HepG2 (cell line): ENCODE measurements around the gene SNU13. TPM values are rescaled to one million over a fixed set of nuclear protein-coding genes. Genes with fewer than 3 reads are reported as not detected.

Source experiments
- CBFB ChIP-seq: sonication (generic); formaldehyde crosslinking; IDR thresholded peaks from 2 replicates; pipeline ENCODE4 v1.4.0; 2020; ENCODE audit warnings: missing genetic modification reagents
- EP300 ChIP-seq, 3 experiments: sonication (generic) in 1 of 3; formaldehyde crosslinking in 1 of 3; IDR thresholded peaks; 2 replicates each; pipeline versions ENCODE4 v1.5.1 to v1.6.1; 2011 to 2020; ENCODE audit warnings: low read depth in 2 of 3, low read length in 2 of 3, borderline replicate concordance in 1 of 3, improper control_type of control experiment in 1 of 3, mild to moderate bottlenecking in 1 of 3, missing genetic modification reagents in 1 of 3, moderate library complexity in 1 of 3
- ETV5 ChIP-seq: IDR thresholded peaks from 2 replicates; pipeline ENCODE4 v1.6.1; 2018; ENCODE audit warnings: missing biosample characterization, missing genetic modification reagents, inconsistent platforms, borderline replicate concordance
- HOXD1 ChIP-seq: sonication (generic); formaldehyde crosslinking; IDR thresholded peaks from 2 replicates; pipeline ENCODE4 v1.5.0; 2020; ENCODE audit warnings: missing genetic modification reagents
- IKZF5 ChIP-seq: IDR thresholded peaks from 2 replicates; pipeline ENCODE4 v1.6.1; 2018; ENCODE audit warnings: missing genetic modification reagents, mild to moderate bottlenecking, missing compliant biosample characterization
- PHF21A ChIP-seq: sonication (generic); formaldehyde crosslinking; IDR thresholded peaks from 2 replicates; pipeline ENCODE4 v1.5.0; 2020; ENCODE audit warnings: mild to moderate bottlenecking, missing genetic modification reagents
- POLR2A ChIP-seq, 2 experiments: IDR thresholded peaks; 2 replicates each; pipeline ENCODE4 v1.6.1; 2011; ENCODE audit warnings: low read depth in 2 of 2, low read length in 2 of 2, mild to moderate bottlenecking in 1 of 2, moderate library complexity in 1 of 2; ENCODE audit not compliant: insufficient read depth in 1 of 2
- REPIN1 ChIP-seq: sonication (generic); formaldehyde crosslinking; IDR thresholded peaks from 2 replicates; pipeline ENCODE4 v1.8.0; 2022; ENCODE audit warnings: missing genetic modification reagents, low read depth, mild to moderate bottlenecking, borderline replicate concordance
- SALL2 ChIP-seq: sonication (generic); formaldehyde crosslinking; IDR thresholded peaks from 2 replicates; pipeline ENCODE4 v1.8.1; 2023; ENCODE audit warnings: mild to moderate bottlenecking, missing genetic modification reagents, inconsistent platforms
- SIN3B ChIP-seq: fragments of 150-350 bp; IDR thresholded peaks from 2 replicates; pipeline ENCODE4 v1.6.1; 2014; ENCODE audit warnings: low read length
- SIX1 ChIP-seq: sonication (generic); formaldehyde crosslinking; IDR thresholded peaks from 2 replicates; pipeline ENCODE4 v1.4.0; 2020; ENCODE audit warnings: missing genetic modification reagents, borderline replicate concordance
- SP2 ChIP-seq: sonication (generic); formaldehyde crosslinking; IDR thresholded peaks from 2 replicates; pipeline ENCODE4 v1.5.1; 2020; ENCODE audit warnings: mild to moderate bottlenecking, missing genetic modification reagents
- USF2 ChIP-seq, 2 experiments: sonication (generic) in 1 of 2; formaldehyde crosslinking in 1 of 2; IDR thresholded peaks; 2 replicates each; pipeline versions ENCODE4 v1.5.1 to v1.6.1; 2011 to 2020; ENCODE audit warnings: borderline replicate concordance in 1 of 2, low read depth in 1 of 2, low read length in 1 of 2, mild to moderate bottlenecking in 1 of 2, missing genetic modification reagents in 1 of 2, moderate library complexity in 1 of 2
- ZGPAT ChIP-seq: IDR thresholded peaks from 2 replicates; pipeline ENCODE4 v1.6.1; 2016; ENCODE audit warnings: mild to moderate bottlenecking
- ZNF235 ChIP-seq: sonication (generic); formaldehyde crosslinking; IDR thresholded peaks from 2 replicates; pipeline ENCODE4 v1.8.1; 2023; ENCODE audit warnings: mild to moderate bottlenecking, missing genetic modification reagents, borderline replicate concordance
- ZNF503 ChIP-seq: sonication (generic); formaldehyde crosslinking; IDR thresholded peaks from 2 replicates; pipeline ENCODE4 v1.4.0; 2020; ENCODE audit warnings: missing genetic modification reagents
- ZNF563 ChIP-seq: sonication (generic); formaldehyde crosslinking; IDR thresholded peaks from 2 replicates; pipeline ENCODE4 v1.8.0; 2022; ENCODE audit warnings: mild to moderate bottlenecking, moderate library complexity, missing genetic modification reagents
- ZNF710 ChIP-seq: sonication (generic); formaldehyde crosslinking; IDR thresholded peaks from 2 replicates; pipeline ENCODE4 v1.5.0; 2020; ENCODE audit warnings: mild to moderate bottlenecking, missing genetic modification reagents, borderline replicate concordance
- ZNF775 ChIP-seq: sonication (generic); formaldehyde crosslinking; IDR thresholded peaks from 2 replicates; pipeline ENCODE4 v1.4.0; 2020; ENCODE audit warnings: missing genetic modification reagents, mild to moderate bottlenecking, moderate library complexity, borderline replicate concordance
- ZNF790 ChIP-seq: sonication (generic); formaldehyde crosslinking; IDR thresholded peaks from 2 replicates; pipeline ENCODE4 v1.8.0; 2022; ENCODE audit warnings: missing genetic modification reagents, mild to moderate bottlenecking, borderline replicate concordance
- polyA plus RNA-seq, 8 experiments: library from polyadenylated mRNA; depleted of rRNA in 3 of 8; stranded (reverse) in 7 of 8; unstranded in 1 of 8; fragments of >200 nt; fragmentation: Illumina TruSeq in 4 of 8; extraction: Trizol in 4 of 8; gene quantifications; 2 replicates each; pipeline versions ENCODE4 v1.2.1 to v1.2.3, GENCODE V29; 2011 to 2016; ENCODE audit warnings: low read depth in 4 of 8, missing spikeins in 1 of 8, mixed read lengths in 1 of 8; ENCODE audit not compliant: insufficient read depth in 1 of 8
- total RNA-seq, 5 experiments: library from RNA; depleted of rRNA; stranded (reverse); fragments of >200 nt; fragmentation: Illumina TruSeq; extraction: Trizol; gene quantifications; 2 replicates each; pipeline ENCODE4 v1.2.3, GENCODE V29; 2016; ENCODE audit warnings: low read depth in 1 of 5

The SNU13 gene
- total and polyA plus RNA-seq, 2 of the 13 experiments (the other 11 are each of a cell fraction or from before 2014, with no cell fraction given) = 203 to 287 TPM

GRCh38 chr22:41697126-41697775, 8.6 kb upstream of the SNU13 start (continued):
- TF ChIP-seq ZGPAT = peak; percentile 74
- no peak for TF ChIP-seq EP300 (IDR thresholded peaks at IDR 0.05; ENCODE audit: low read depth in 2 of 2, low read length in 2 of 2)
- no peak for TF ChIP-seq EP300 (CRISPR knock-in tag; IDR thresholded peaks at IDR 0.05; ENCODE audit: borderline replicate concordance)
- TF ChIP-seq HOXD1 = no peak
- TF ChIP-seq IKZF5 (CRISPR knock-in tag) = peak; percentile 41; the same call in 1 of the 2 replicates
- TF ChIP-seq POLR2A (IDR thresholded peaks at IDR 0.05; ENCODE audit: insufficient read depth in 1 of 2, low read depth in 2 of 2, low read length in 2 of 2) = 0 out of 4 replicates have a peak, but pooled peaks of 1 of the 2 experiments have one; percentile 21
- no peak for TF ChIP-seq ZNF775 (CRISPR knock-in tag)
- TF ChIP-seq SALL2 = no peak
- no peak for TF ChIP-seq SP2 (CRISPR knock-in tag)
- TF ChIP-seq REPIN1 = no peak
- no peak for TF ChIP-seq SIX1 (CRISPR knock-in tag)
- no peak for TF ChIP-seq ZNF710 (CRISPR knock-in tag)
- no peak for TF ChIP-seq ZNF503 (CRISPR knock-in tag)
- peak; percentile 56 for TF ChIP-seq PHF21A
- TF ChIP-seq SIN3B = no peak
- no peak for TF ChIP-seq ZNF790 (CRISPR knock-in tag)
- TF ChIP-seq CBFB = no peak
- no peak for TF ChIP-seq ZNF563 (CRISPR knock-in tag)
- no peak for TF ChIP-seq ZNF235 (CRISPR knock-in tag)
- TF ChIP-seq USF2 (IDR thresholded peaks at IDR 0.05; ENCODE audit: low read depth, low read length) = no peak
- TF ChIP-seq USF2 (CRISPR knock-in tag; IDR thresholded peaks at IDR 0.05; ENCODE audit: borderline replicate concordance) = no peak
- no peak for TF ChIP-seq ETV5 (CRISPR knock-in tag)
